ELF-1 (cell line): ENCODE data around the gene IMPA2.
"Not testable (repeated sequence)": the region's sequence is repeated elsewhere in the genome, so short reads cannot be mapped to it uniquely, and the experiment has no call there.

Source experiments
- DNase-seq: peaks from one replicate; pipeline ENCODE4 v3.0.0-alpha.2; 2016; ENCODE audit warnings: low read depth, low spot score

The IMPA2 gene

DNA sequence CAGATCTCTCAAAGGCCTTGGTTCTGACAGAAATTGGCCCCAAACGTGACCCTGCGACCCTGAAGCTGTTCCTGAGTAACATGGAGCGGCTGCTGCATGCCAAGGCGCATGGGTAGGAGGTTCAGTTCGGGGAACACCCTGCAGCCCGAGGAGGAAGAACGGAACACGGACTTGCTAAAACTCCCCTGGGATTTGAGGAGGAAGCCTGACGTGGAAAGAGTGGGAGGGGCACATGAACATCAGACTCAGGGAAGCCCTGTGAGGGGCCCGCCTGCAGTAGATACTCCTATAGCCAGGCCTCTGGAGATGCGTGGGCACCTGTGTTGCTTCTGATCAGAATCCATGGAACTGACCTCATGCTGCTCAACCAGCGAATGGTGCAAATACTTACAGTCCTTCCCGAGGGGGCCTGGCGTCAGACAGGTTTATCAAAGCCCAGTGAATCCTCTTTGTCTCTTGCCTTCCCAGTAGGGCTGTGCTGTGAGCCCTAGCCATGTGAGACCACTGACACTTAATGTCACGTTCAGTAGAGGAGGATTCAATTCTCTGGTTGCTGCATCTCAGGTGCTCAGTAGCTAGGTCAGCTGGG, 46.8 kb downstream of the IMPA2 start:
- no peak for DNase-seq

DNA sequence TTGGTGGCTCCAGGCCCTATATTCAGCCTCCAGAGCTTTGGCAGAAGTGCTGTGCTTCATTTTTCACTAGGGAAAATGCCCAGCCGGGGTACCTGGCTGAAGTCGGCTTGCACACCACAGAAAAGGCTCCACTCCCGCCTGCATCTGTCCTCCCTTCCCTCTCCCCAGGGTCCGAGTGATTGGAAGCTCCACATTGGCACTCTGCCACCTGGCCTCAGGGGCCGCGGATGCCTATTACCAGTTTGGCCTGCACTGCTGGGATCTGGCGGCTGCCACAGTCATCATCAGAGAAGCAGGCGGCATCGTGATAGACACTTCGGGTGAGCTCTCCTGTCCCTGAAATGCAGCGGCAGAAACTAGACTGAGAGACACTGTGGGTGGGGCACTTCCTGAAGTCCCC, 47.4 kb downstream of the IMPA2 start:
- no peak for DNase-seq

DNA sequence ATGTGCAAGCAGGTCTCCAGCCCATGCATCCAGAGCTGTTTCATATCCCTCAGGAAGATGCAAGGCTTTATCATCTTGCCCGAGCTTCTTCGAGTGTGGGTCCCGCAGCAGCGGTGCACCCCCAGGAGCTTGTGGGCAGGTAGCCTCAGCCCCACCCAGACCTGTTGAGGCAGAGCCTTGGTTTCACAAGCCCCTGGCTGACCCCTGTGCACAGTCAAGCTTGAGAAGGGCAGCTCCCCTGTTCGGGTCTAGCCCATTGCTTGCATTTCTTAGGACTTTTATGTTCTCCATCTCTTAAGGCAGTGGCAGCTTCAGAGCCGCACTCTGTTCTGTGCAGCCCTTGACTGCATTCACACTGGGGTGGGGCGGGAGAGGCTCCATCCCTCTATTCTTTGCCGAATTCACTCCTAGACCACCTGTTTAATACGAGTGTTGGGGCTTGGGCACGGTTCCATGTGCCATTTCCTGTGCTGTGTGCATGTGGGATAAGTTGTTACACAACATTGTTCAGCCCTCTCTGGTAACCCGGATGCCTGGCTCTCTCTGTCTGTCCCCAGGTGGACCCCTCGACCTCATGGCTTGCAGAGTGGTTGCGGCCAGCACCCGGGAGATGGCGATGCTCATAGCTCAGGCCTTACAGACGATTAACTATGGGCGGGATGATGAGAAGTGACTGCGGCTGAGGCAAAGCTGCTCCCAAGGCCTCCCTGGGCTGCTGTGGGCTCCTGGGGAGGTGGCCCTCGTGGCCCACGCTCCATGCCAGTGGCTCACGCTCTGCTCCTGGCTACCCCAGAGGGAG, 48.7 kb downstream of the IMPA2 start:
- no peak for DNase-seq

DNA sequence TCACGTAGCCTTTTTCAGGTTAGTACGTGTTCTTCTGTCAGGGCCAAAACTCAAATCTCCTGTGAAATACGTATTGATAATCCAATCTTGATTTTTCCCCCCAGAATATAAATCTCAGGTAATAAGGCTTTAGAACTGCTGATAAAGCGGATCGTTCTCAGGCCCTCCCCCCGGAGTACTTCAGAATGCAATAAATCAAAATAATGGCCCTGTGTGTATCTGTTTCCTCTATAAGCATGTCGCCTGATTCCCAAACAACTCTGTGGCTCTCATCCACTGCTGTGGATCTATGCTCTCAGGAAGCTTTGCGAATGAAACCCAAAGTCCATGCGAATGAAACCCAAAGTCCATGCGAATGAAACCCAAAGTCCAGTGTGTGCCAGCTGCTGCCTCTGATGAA, 49.4 kb downstream of the IMPA2 start:
- no peak for DNase-seq

DNA sequence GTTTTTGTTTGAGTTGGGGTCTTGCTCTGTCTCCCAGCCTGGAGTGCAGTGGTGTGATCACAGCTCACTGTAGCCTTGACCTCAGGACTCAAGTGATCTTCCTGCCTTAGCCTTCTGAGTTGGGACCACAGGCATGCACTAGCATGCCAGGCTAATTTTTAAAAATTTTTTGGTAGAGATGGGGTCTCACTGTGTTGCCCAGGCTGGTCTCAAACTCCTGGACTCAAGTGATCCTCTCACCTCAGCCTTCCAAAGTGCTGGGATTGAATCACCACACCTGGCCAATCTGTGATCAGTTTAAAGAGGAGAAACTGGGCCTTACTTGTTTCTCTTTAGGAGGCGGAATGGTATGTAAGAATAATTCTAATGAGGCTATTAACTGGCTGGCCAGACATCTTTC, 49.9 kb downstream of the IMPA2 start:
- DNase-seq, result no peak

DNA sequence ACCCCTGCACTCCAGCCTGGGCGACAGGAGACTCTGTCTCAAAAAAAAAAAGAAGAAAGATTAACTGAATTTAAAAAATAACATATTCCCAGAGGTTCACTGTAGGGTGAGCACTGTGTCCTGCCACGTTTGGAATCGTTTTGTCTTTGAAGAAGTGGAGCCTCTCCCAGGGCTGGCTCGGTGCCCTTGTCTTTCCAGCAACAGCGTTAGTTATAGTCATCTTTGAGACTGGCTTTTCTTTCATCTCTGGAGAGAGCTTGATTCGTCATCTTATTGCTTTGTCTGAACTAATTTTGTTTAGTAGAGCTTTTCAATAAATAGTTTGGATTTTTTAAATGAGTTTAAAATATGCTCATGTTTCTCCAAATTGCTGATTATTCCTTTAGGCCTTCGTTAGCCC, 50.5 kb downstream of the IMPA2 start:
- no peak for DNase-seq

DNA sequence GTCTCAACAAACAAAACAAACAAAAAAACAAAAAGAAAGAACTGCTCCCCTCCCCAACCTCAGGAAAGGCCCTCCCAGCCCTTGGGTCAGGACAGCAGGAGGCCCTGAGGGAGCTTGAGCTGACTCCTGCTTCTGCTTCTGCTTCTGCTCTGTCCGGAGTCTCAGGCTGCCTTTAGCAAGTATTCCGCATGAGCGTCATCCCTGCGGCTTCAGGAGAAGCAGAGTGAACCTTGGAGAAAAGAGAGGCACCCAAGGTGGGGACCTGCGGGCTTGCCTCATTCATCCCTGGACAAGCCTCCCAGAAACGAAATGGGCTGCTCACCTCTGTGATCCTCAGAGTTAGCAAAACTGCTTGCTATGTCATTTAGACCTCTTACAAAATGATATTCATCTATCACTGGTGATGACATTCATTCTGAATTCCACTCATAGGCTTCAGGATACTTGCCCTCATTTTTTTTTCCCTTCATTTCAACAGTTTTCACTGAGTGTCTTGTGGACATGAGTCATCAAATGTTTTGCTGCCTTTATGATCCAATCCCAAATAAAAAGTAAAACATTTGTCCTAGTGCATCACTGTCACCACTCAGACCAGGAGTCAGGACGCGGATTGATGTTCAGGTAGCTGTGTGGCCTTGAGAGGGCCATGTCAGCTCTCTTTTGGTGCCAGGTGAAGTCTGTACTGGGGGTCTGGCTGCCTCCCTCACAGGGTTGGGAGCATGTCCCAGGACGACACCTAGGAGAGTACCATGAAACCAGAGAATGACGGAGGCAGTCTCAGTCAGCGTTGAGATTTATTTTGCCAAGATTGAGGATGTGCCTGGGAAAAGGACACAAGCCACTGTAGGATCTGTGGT, 51.7 kb downstream of the IMPA2 start:
- no peak for DNase-seq

DNA sequence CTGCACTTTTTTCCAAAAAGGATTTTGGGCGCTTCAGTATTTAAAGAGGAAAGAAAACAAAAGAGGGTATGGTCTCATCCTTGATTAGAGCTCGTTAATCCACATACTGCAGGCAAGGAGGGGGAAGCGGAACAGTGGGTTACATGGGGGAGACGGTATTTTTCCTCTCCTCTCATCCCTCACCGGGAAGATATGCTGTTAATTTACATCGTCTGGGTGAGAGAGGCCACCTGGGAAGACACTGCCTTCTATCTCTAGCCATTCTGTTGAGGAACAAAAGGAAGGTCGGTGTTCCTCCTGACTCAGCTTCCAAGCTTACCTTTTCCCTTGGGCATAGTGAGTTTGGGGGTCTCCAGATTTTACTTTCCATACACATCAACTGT, 52.3 kb downstream of the IMPA2 start:
- DNase-seq, result no peak

DNA sequence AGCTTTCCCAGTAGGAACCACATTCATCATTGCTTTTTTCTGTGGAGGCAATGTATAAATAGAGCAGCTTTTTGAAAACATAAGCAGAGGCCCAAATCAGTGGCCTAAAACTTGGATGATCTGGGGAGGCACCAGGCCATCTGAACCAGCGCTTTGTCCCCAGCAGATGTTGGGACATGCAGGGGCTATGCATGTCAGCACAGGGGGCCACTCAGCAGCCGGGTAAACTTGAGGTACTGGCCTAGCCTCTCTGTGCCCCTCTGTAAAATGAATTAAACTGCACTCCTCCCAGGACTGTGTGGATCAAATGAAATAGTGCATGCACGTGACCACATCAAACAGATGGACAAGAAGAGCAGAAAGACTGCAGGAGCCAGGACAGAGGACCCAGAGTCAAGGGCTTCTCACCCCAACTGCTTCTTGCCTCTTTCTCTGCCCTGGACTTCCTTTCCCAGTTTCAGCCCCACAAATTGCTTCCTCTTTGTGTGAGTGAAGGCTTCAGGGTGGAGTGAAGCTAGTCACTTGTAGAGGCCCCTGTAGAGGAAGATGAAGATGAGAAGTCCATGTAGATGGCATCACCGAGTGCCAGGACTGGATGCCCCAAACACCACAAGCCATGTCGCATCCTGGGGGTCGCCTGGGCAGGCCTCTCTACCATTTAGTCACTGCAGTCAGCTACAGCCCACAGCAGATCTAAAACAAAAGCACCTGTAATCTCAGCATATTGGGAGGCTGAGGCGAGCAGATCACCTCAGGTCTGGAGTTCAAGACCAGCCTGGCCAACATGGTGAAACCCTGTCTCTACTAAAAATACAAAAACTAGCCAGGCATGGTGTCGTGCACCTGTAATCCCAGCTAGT, 53.2 kb downstream of the IMPA2 start:
- DNase-seq, result no peak

DNA sequence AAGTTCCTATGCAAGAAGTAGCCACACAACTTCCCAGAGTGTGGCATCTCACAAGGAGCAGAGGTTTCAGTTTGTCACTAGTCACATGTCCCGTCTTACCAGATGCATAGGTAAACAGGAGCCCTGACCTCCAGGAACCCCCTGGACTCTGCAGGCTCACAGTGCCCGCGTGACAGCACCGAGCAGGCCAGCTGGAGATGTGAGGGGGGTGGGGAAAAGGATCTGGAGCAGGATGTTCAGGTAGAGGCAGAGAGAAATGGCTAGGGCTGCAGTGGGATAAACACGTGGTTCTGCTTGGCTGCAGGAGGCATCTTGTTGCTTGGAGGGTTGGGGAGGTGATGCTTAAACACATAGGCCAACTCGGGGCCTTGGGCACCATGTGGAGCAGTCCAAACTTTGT, 54.2 kb downstream of the IMPA2 start:
- DNase-seq, result no peak

DNA sequence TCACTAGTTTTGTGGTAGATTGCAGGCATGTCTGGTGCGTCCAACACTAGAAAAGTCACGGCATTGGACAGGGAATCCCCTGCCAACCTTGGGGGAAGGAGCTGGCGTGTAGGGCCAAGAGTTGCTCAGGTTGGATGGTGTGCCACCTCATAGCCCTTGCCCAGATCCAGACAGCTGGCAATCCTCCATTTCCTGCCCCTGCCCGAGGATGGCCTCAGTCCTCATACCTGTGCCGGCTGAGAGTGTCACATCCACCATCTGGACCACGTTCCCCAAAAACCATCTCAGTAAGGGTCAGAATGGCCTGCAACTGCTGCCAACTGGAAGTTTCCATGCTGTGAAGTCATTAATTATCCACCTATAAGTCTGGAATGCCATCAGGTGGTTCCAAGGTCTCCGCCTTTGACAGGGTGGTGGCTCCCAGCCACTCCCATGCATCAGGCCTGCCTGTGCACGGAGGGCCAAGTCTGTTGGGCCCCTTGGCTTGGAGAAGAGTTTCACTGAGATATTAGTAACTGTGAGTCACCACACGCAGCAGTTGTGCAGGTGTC, 55.0 kb downstream of the IMPA2 start:
- no peak for DNase-seq

DNA sequence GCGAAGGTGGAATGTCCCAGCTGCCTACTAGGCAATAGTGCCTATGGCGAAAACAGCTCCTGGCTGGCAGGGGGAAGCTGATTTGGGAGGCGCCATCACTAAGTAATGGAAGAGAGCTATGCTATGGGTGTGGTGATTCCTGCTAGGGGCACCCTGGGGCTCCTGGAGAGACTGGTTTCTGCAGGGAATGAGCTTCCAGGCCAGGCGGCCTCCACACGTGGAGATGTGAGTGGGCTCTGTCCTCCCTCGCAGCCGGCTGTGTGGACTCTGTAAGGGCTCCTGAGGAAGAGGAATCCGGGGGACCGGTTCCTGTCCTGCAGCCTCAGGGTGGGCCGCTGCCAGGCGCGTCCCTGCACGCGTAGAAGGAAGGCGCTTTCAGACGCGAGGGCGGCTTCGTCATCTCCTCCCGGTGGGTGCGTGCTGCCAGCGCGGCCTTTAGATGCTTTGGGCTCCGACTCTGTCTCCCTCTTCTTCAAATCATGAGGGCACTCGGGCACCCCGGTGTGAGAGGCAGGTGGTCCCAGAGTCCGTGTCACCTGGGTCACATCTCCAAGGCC, 56.9 kb downstream of the IMPA2 start:
- DNase-seq, result peak; percentile 37

DNA sequence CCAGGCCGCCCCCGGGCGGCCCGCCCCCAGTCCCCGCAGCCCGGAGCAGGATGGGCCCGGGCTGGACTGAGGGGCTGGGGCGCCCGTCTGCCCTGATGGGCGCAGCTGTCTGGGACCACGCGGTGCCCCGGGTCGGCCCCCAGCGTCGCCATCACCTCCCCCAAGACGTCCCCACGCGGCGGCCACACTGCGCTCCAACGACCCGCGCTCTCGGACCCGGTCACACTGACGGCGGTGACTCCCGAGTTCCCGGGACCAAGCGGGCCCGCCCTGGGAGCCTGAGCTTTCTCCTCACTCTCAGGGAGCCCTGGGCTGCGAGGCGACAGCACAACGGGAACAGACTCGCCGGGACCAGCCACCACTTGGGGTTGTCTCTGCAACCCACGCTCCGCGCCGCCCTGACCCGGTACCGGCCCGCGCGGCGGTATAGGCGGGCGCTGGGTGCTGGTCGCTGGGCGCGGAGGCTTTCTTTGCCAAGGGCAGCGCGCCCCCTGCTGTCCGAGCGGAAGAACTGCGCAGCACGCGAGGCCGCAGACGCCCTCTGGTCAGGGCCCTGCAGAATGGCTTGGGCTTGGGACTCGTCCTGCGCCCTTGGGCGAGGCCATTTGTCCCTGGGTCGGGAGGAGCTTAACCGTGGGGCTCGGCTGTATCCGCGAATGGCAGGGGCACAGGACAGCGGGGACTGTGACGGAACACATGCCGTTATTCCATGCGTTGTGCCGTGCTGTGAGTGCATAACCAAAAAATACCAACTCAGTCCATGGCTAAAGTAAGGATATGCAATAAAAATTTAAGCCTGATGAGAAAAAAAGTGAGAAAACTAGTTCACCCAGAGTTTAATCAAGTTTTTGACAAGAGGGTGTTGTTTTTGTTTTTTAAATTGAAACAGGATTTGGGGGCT, 57.6 kb downstream of the IMPA2 start:
- peak; percentile 90 for DNase-seq

DNA sequence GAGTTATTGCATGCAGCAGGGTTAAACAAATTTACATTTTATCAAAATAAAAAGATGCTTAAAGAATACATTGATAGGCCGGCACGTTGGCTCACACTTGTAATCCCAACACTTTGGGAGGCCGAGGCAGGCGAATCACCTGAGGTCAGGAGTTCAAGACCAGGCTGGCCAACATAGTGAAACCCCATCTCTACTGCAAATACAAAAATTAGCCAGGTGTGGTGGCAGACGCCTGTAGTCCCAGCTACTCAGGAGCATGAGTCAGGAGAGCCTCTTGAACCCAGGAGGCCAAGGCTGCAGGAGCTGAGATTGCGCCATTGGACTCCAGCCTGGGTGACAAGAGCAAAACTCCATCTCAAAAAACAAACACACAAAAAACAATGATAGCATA, 58.2 kb downstream of the IMPA2 start:
- not testable (repeated sequence) for DNase-seq

DNA sequence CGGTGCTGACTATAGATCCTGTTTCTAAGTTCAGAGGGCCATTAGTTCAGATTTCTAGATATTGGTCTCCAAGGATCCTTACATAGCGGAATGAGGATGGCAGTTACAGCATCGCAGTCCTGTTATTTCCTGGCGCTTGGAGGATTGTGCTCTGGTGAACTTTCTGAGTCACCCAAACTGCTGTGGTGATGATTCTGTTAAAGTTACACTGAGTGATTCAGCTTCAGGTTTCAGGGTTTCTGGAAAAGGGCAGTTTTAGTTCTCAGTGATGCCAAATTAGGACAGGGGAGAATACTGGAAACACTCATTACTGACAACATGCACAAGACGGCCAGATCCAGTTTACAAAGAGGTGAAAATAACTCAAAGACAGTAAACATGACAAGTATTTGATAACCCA, 60.3 kb downstream of the IMPA2 start:
- DNase-seq, result no peak

DNA sequence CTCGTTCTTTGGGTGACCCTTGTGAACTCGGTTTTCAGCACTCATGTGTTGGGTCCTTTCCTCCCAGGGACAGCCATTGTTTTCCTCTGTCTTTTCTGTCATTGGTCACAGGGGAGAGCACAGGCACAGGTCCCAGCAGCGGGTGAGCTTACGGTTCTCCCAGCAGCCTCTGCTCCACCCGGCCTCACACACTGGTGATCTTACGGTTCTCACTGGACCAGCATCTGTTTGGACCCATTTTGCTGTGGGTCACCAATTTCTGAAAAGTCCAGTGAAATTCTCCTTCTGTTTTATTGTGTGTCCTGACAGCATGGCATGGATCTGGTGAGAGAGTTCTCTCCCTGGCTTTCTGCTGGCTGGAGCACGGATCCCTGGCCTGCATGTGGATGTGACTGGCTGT, 62.5 kb downstream of the IMPA2 start:
- no peak for DNase-seq

DNA sequence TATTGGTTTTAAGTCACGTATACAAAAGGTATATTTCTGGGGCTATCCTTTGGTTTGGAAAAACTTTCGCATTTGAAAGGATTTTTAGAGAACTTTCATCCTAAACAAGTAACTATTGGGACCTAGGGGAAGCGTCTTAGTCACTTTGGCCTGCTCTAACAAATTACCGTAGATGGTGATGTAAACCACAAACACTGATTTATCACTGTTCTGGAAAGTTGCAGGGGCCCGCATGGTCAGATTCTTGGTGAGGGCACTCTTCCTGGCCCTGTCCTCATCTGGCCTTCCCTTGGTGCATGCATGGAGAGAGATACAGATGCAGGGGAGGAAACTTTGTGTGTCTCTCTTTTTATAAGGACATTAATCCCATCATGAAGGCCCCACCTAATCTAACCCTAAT, 63.3 kb downstream of the IMPA2 start:
- DNase-seq, result no peak

DNA sequence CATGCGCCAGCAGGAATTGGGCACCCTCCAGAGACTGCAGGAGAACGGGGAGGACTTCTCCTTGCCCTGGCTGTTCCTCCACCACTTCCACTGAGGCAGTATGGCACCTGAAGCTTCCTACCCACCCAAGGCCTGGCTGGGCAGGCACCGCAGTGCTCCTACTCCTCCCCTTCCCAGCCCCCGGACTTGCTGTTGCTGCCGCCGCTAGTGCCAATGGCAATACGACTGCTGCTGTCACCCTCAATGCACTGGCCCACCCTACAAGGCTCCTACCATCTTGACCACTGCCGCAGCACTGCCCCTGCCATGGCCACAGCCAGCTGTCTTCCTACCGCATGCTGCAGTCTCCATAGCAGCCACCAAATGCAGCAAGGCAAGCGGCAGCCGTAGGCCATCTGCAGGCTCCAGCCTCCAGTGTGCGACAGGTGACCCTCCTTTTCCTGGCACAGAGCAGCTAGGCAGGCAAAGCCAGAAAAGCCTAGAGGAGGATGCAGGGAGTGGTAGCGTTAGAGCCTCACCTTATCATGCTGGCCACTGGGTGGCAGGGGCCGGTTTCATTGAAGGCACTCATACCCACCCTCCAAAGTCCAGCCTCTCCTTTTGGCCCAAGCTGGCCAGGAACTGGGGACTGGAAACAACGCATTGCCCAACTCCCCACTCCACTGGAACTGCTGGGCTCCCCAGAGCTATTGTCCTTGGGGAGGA, 64.9 kb downstream of the IMPA2 start:
- DNase-seq, result no peak

DNA sequence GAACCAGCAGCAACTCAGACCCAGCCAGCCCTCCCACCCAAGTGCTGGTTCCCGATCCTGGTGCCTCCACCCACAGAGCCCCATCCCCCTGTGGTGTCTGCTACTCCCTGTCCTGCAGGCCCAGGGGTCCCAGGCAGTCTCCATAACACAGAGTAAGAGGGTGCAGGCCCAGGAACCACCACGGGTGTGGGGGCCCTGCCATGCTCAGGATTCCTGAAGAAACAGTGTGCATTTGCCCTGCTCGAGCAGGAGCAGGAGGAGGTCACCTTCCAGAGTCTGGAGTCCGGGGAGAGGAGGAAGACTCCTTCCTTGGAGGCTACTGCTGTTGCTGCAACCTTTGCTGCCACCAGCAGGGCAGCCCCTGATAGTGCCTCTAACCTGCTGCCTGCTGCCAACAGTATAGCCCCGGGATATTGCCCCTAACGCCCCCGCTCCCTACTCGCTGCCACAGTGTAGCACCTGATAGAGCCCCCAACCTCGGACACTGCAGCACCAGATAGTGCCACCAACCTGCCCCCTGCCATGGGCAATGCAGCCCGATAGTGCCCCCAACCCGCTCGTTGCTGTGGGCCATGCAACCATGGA, 65.5 kb downstream of the IMPA2 start:
- peak; percentile 22 for DNase-seq
